Hepatocyte (in vitro differentiated cells): ENCODE measurements around the gene PARVG.

Source experiments
- EZH2 ChIP-seq: fragments of 200-600 bp; sonication (generic); IDR thresholded peaks from 2 replicates; pipeline ENCODE4 v1.6.1; 2016; ENCODE audit warnings: antibody characterized with exemption, mild to moderate bottlenecking, borderline replicate concordance
- EZH2phosphoT487 ChIP-seq: fragments of 200-600 bp; sonication (generic); IDR thresholded peaks from one replicate; pipeline ENCODE4 v1.6.1; 2018; ENCODE audit warnings: antibody characterized with exemption, mild to moderate bottlenecking, low read depth, moderate library complexity; ENCODE audit not compliant: unreplicated experiment, severe bottlenecking
- TF ChIP-seq, protein P1 (sequence below): fragments of 200-600 bp; sonication (generic); IDR thresholded peaks from 2 replicates; pipeline ENCODE4 v1.5.1; 2016; ENCODE audit warnings: antibody characterized with exemption, mild to moderate bottlenecking; ENCODE audit not compliant: poor library complexity

GRCh38 chr22:44133161-44133560 is 47.6 kb upstream of the PARVG start:
- TF ChIP-seq EZH2phosphoT487 (no peak), EZH2 (no peak)
- TF ChIP-seq, protein P1, sequence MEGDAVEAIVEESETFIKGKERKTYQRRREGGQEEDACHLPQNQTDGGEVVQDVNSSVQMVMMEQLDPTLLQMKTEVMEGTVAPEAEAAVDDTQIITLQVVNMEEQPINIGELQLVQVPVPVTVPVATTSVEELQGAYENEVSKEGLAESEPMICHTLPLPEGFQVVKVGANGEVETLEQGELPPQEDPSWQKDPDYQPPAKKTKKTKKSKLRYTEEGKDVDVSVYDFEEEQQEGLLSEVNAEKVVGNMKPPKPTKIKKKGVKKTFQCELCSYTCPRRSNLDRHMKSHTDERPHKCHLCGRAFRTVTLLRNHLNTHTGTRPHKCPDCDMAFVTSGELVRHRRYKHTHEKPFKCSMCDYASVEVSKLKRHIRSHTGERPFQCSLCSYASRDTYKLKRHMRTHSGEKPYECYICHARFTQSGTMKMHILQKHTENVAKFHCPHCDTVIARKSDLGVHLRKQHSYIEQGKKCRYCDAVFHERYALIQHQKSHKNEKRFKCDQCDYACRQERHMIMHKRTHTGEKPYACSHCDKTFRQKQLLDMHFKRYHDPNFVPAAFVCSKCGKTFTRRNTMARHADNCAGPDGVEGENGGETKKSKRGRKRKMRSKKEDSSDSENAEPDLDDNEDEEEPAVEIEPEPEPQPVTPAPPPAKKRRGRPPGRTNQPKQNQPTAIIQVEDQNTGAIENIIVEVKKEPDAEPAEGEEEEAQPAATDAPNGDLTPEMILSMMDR = no peak
